ENCODE data around the gene SRGAP3.

DNA sequence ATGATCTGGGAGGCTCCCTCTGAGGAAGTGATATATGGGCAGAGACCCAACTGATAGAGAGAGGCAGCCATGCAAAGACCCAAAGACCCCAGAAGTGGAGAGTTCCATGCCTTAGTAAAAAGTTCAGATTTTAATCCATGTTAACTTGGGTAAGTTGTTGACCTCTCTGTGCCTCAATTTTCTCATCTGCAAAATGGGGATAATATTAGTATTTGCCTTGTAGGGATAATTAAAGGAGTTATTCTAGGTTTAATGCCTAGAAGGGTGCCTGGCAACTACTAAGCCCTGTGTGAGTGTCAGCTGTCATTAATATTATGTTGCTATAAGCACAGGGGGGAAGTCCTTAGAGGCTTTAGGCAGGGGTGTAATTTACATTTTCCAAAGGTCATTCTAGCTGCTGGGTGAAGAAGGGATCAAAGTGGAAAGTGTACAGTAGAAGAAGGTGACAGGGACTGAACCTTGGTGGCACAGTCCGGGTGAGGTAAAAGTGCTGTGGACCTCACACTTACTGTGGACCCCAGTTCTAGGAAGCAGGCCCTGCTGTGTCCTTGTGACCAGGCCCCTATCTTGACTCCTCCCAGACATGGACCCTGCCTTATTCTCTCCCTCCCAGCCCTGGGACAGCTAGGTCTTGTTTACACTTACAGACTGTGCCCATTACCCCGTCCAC lies 283.2 kb downstream of the SRGAP3 start:
- TF ChIP-seq, protein P1, sequence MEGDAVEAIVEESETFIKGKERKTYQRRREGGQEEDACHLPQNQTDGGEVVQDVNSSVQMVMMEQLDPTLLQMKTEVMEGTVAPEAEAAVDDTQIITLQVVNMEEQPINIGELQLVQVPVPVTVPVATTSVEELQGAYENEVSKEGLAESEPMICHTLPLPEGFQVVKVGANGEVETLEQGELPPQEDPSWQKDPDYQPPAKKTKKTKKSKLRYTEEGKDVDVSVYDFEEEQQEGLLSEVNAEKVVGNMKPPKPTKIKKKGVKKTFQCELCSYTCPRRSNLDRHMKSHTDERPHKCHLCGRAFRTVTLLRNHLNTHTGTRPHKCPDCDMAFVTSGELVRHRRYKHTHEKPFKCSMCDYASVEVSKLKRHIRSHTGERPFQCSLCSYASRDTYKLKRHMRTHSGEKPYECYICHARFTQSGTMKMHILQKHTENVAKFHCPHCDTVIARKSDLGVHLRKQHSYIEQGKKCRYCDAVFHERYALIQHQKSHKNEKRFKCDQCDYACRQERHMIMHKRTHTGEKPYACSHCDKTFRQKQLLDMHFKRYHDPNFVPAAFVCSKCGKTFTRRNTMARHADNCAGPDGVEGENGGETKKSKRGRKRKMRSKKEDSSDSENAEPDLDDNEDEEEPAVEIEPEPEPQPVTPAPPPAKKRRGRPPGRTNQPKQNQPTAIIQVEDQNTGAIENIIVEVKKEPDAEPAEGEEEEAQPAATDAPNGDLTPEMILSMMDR (IDR thresholded peaks at IDR 0.05) = no peak
- no peak for TF ChIP-seq EP300 (IDR thresholded peaks at IDR 0.05)
- TF ChIP-seq POLR2A (IDR thresholded peaks at IDR 0.05) = no peak

All from gastroesophageal sphincter (tissue), 3 donors.